ENCODE data around the gene PLEKHG5. TPM values are rescaled to one million over a fixed set of nuclear protein-coding genes. Genes with fewer than 3 reads are reported as not detected.

The PLEKHG5 gene
- total and polyA plus RNA-seq, 7 experiments from 2014 or later: 2.0 to 15.6 (median 9.6) TPM; not detected in 1

- Histone ChIP-seq H3K27me3 (ENCODE audit: control insufficient read depth in 2 of 2, insufficient read depth in 2 of 2, low read length in 2 of 2) (no peaks in the 10 kb centered on the region), H3K27ac (ENCODE audit: low read depth, low read length) (peak overlapping the region; percentile 99), H3K36me3 (ENCODE audit: control insufficient read depth in 2 of 3, insufficient read depth in 3 of 3, low read length in 3 of 3) (peaks cover 9 to 43% (median 12%) of the 10 kb centered on the region in 3 experiments), H3K4me1 (ENCODE audit: control insufficient read depth in 2 of 2, insufficient read depth in 2 of 2, low read length in 2 of 2) (peaks cover 31 to 54% of the 10 kb centered on the region in 2 donors), H3K4me3 (ENCODE audit: low read length) (no peak overlapping the region), H3K9me3 (ENCODE audit: control insufficient read depth in 2 of 3, low read length in 3 of 3) (no peaks in the 10 kb centered on the region)
- peak overlapping the region; percentile 88 to 99 (median 96) for H3K27ac Mint-ChIP-seq
- intact Hi-C loops (cut with micrococcal nuclease): loop anchor here in 1 of 2 donors (10.0 kb wide), 1 partner anchor 322 kb away; the partner anchor contains the start of gene CAMTA1
- DNase-seq (no peak), ATAC-seq (no peak)
- peaks cover 26 to 59% (median 53%) of the 10 kb centered on the region in 7 donors for H3K4me1 Mint-ChIP-seq
- ChIA-PET POLR2A (interaction anchor here (0.6 to 11.7 kb wide), 9 partner anchors 9 to 229 kb away, joined by 3 to 165 read pairs (median 4); partner anchors contain the start of gene NOL9), CTCF (interaction anchor here (0.9 to 1.4 kb wide), 2 partner anchors 8 to 16 kb away, joined by 4 to 8 read pairs; no protein-coding TSS in a partner anchor)
- H3K36me3 Mint-ChIP-seq: peaks cover 4 to 34% (median 17%) of the 10 kb centered on the region in 5 donors
- no peaks in the 10 kb centered on the region for H3K9me3 Mint-ChIP-seq
- peaks cover 0 to 3% (median 0%) of the 10 kb centered on the region in 5 donors for H3K27me3 Mint-ChIP-seq
- peak overlapping the region; percentile 33 to 98 (median 79) for H3K4me3 Mint-ChIP-seq
Observed at GRCh38 chr1:6462412-6463119, 28.9 kb downstream of the PLEKHG5 start.

GRCh38 chr1:6461538-6462411, 29.7 kb downstream of the PLEKHG5 start:
- peaks cover 31 to 53% of the 10 kb centered on the region in 2 donors for H3K4me1 ChIP-seq (ENCODE audit: control insufficient read depth in 2 of 2, insufficient read depth in 2 of 2, low read length in 2 of 2)
- Mint-ChIP-seq H3K27me3 (peaks cover 0 to 9% (median 7%) of the 10 kb centered on the region in 5 donors), H3K27ac (peak overlapping the region; percentile 88 to 99 (median 96)), H3K9me3 (no peaks in the 10 kb centered on the region), H3K36me3 (peaks cover 4 to 37% (median 17%) of the 10 kb centered on the region in 5 donors), H3K4me1 (peaks cover 32 to 62% (median 55%) of the 10 kb centered on the region in 7 donors), H3K4me3 (peak overlapping the region; percentile 28 to 96 (median 79))
- ChIA-PET CTCF (interaction anchor here (0.9 kb wide), 1 partner anchor 17 kb away, joined by 4 read pairs; no protein-coding TSS in a partner anchor), POLR2A (interaction anchor here (0.6 to 11.7 kb wide), 10 partner anchors 9 to 229 kb away, joined by 3 to 165 read pairs (median 4); partner anchors contain the start of gene NOL9)
- peaks cover 9 to 43% (median 12%) of the 10 kb centered on the region in 3 experiments for H3K36me3 ChIP-seq (ENCODE audit: control insufficient read depth in 2 of 3, insufficient read depth in 3 of 3, low read length in 3 of 3)
- H3K4me3 ChIP-seq (ENCODE audit: low read length): no peak overlapping the region
- no peaks in the 10 kb centered on the region for H3K27me3 ChIP-seq (ENCODE audit: control insufficient read depth in 2 of 2, insufficient read depth in 2 of 2, low read length in 2 of 2)
- ATAC-seq: no peak
- no peak for DNase-seq
- H3K27ac ChIP-seq (ENCODE audit: low read depth, low read length): peak overlapping the region; percentile 99
- H3K9me3 ChIP-seq (ENCODE audit: control insufficient read depth in 2 of 3, low read length in 3 of 3): no peaks in the 10 kb centered on the region
- intact Hi-C loops (cut with micrococcal nuclease): loop anchor here in 1 of 2 donors (10.0 kb wide), 1 partner anchor 323 kb away; the partner anchor contains the start of gene CAMTA1

- peaks cover 31 to 47% of the 10 kb centered on the region in 2 donors for H3K4me1 ChIP-seq (ENCODE audit: control insufficient read depth in 2 of 2, insufficient read depth in 2 of 2, low read length in 2 of 2)
- peak overlapping the region; percentile 71 for H3K4me3 ChIP-seq (ENCODE audit: low read length)
- intact Hi-C loops (cut with micrococcal nuclease): loop anchor here in 1 of 2 donors (10.0 kb wide), 1 partner anchor 324 kb away; the partner anchor contains the start of gene CAMTA1
- CTCF ChIA-PET: interaction anchor here (1.1 to 1.4 kb wide), 2 partner anchors 12 to 15 kb away, joined by 5 to 8 read pairs; no protein-coding TSS in a partner anchor
- peaks cover 9 to 43% (median 12%) of the 10 kb centered on the region in 3 experiments for H3K36me3 ChIP-seq (ENCODE audit: control insufficient read depth in 2 of 3, insufficient read depth in 3 of 3, low read length in 3 of 3)
- H3K4me1 Mint-ChIP-seq: peaks cover 34 to 64% (median 56%) of the 10 kb centered on the region in 7 donors
- H3K27me3 Mint-ChIP-seq: peaks cover 0 to 14% (median 12%) of the 10 kb centered on the region in 5 donors
- DNase-seq: no peak
- peaks cover 4 to 38% (median 17%) of the 10 kb centered on the region in 5 donors for H3K36me3 Mint-ChIP-seq
- no peaks in the 10 kb centered on the region for H3K27me3 ChIP-seq (ENCODE audit: control insufficient read depth in 2 of 2, insufficient read depth in 2 of 2, low read length in 2 of 2)
- peak overlapping the region; percentile 88 to 96 (median 94) for H3K4me3 Mint-ChIP-seq
- no peaks in the 10 kb centered on the region for H3K9me3 Mint-ChIP-seq
- POLR2A ChIA-PET: interaction anchor here (0.6 to 11.7 kb wide), 20 partner anchors 9 to 151 kb away, joined by 3 to 165 read pairs (median 6); partner anchors contain the start of genes ACOT7, NOL9, TAS1R1 and ZBTB48
- ATAC-seq: no peak
- H3K27ac Mint-ChIP-seq: peak overlapping the region; percentile 92 to 99 (median 98)
- H3K9me3 ChIP-seq (ENCODE audit: control insufficient read depth in 2 of 3, low read length in 3 of 3): no peaks in the 10 kb centered on the region
- peak overlapping the region; percentile 99 for H3K27ac ChIP-seq (ENCODE audit: low read depth, low read length)
Observed at GRCh38 chr1:6461051-6461530, 30.4 kb downstream of the PLEKHG5 start.

- peaks cover 31 to 47% of the 10 kb centered on the region in 2 donors for H3K4me1 ChIP-seq (ENCODE audit: control insufficient read depth in 2 of 2, insufficient read depth in 2 of 2, low read length in 2 of 2)
- DNase-seq: peak; percentile 77 to 96 (median 94)
- Mint-ChIP-seq H3K36me3 (peaks cover 4 to 38% (median 17%) of the 10 kb centered on the region in 5 donors), H3K4me3 (peak overlapping the region; percentile 88 to 96 (median 94)), H3K27me3 (peaks cover 0 to 16% (median 12%) of the 10 kb centered on the region in 5 donors), H3K27ac (peak overlapping the region; percentile 92 to 99 (median 98)), H3K4me1 (peaks cover 34 to 64% (median 56%) of the 10 kb centered on the region in 7 donors), H3K9me3 (no peaks in the 10 kb centered on the region)
- ATAC-seq: peak; percentile 94
- no peaks in the 10 kb centered on the region for H3K27me3 ChIP-seq (ENCODE audit: control insufficient read depth in 2 of 2, insufficient read depth in 2 of 2, low read length in 2 of 2)
- ChIA-PET POLR2A (interaction anchor here (0.5 to 11.7 kb wide), 35 partner anchors 9 to 372 kb away, joined by 3 to 165 read pairs (median 5); partner anchors contain the start of genes ACOT7, CAMTA1, ESPN and NOL9), CTCF (interaction anchor here (0.7 to 2.1 kb wide), 14 partner anchors 10 to 186 kb away, joined by 3 to 8 read pairs (median 4); partner anchors contain the start of gene NOL9)
- H3K9me3 ChIP-seq (ENCODE audit: control insufficient read depth in 2 of 3, low read length in 3 of 3): no peaks in the 10 kb centered on the region
- H3K27ac ChIP-seq (ENCODE audit: low read depth, low read length): peak overlapping the region; percentile 99
- H3K36me3 ChIP-seq (ENCODE audit: control insufficient read depth in 2 of 3, insufficient read depth in 3 of 3, low read length in 3 of 3): peaks cover 9 to 39% (median 12%) of the 10 kb centered on the region in 3 experiments
- intact Hi-C loops (cut with micrococcal nuclease): loop anchor here in 1 of 2 donors (1.0 to 10.0 kb wide), 4 partner anchors 12 to 324 kb away; partner anchors contain the start of genes CAMTA1 and PHF13
- H3K4me3 ChIP-seq (ENCODE audit: low read length): peak overlapping the region; percentile 71
Observed at GRCh38 chr1:6460301-6461050, 31.0 kb downstream of the PLEKHG5 start.

GRCh38 chr1:6459850-6460265, 31.6 kb downstream of the PLEKHG5 start:
- Mint-ChIP-seq H3K36me3 (peaks cover 4 to 38% (median 17%) of the 10 kb centered on the region in 5 donors), H3K9me3 (no peaks in the 10 kb centered on the region), H3K27ac (peak overlapping the region; percentile 92 to 99 (median 98)), H3K4me3 (peak overlapping the region; percentile 88 to 96 (median 94)), H3K27me3 (peaks cover 0 to 17% (median 12%) of the 10 kb centered on the region in 5 donors), H3K4me1 (peaks cover 34 to 64% (median 56%) of the 10 kb centered on the region in 7 donors)
- H3K9me3 ChIP-seq (ENCODE audit: control insufficient read depth in 2 of 3, low read length in 3 of 3): no peaks in the 10 kb centered on the region
- peaks cover 9 to 36% (median 12%) of the 10 kb centered on the region in 3 experiments for H3K36me3 ChIP-seq (ENCODE audit: control insufficient read depth in 2 of 3, insufficient read depth in 3 of 3, low read length in 3 of 3)
- peak overlapping the region; percentile 71 for H3K4me3 ChIP-seq (ENCODE audit: low read length)
- H3K27me3 ChIP-seq (ENCODE audit: control insufficient read depth in 2 of 2, insufficient read depth in 2 of 2, low read length in 2 of 2): no peaks in the 10 kb centered on the region
- H3K4me1 ChIP-seq (ENCODE audit: control insufficient read depth in 2 of 2, insufficient read depth in 2 of 2, low read length in 2 of 2): peaks cover 30 to 46% of the 10 kb centered on the region in 2 donors
- POLR2A ChIA-PET: interaction anchor here (0.5 to 11.7 kb wide), 34 partner anchors 9 to 372 kb away, joined by 3 to 165 read pairs (median 5); partner anchors contain the start of genes ACOT7, CAMTA1, ESPN and NOL9
- intact Hi-C loops (cut with micrococcal nuclease): loop anchor here in 1 of 2 donors (1.0 to 10.0 kb wide), 4 partner anchors 12 to 325 kb away; partner anchors contain the start of genes CAMTA1 and PHF13
- peak in 7 of 9 donors; percentile 48 to 74 (median 56) for DNase-seq
- CTCF ChIA-PET: interaction anchor here (0.7 to 2.1 kb wide), 15 partner anchors 9 to 186 kb away, joined by 3 to 8 read pairs (median 4); partner anchors contain the start of gene NOL9
- peak overlapping the region; percentile 99 for H3K27ac ChIP-seq (ENCODE audit: low read depth, low read length)
- ATAC-seq: peak; percentile 42
